H1 (cell line): ENCODE data around the gene MLPH. TPM values are rescaled to one million over a fixed set of nuclear protein-coding genes. Genes with fewer than 3 reads are reported as not detected.

Experiments
- CTCF ChIA-PET: fragments of 300-600 bp; sonication (Branson Sonifier 250); formaldehyde crosslinking; loops from one replicate; lab custom pipeline; 2021; ENCODE audit not compliant: partially characterized antibody; lab: Charles Lee
- POLR2A ChIA-PET: fragments of 300-600 bp; sonication (Branson Sonifier 250); formaldehyde crosslinking; loops from one replicate; lab custom pipeline; 2021; ENCODE audit warnings: inconsistent platforms; ENCODE audit not compliant: partially characterized antibody; lab: Charles Lee
- DNase-seq, 2 experiments: peaks; one replicate each; pipeline versions ENCODE4 v3.0.0 to v3.0.0-alpha.2; 2010 to 2022; ENCODE audit warnings: low spot score in 2 of 2, low read depth in 1 of 2, mixed read lengths in 1 of 2
- FAIRE-seq: peaks from 2 replicates; lab custom pipeline; 2011; peaks lifted over from hg19 to GRCh38; lab: Jason Lieb, UNC
- H2AFZ ChIP-seq: 2 replicates; pipeline ENCODE4 v1.8.1; 2012; ENCODE audit warnings: low read length, inconsistent platforms
- H2AK5ac ChIP-seq: 2 replicates; pipeline ENCODE4 v1.6.1; 2013; ENCODE audit warnings: low read depth, low read length
- H2BK120ac ChIP-seq: replicated peaks from 2 replicates; pipeline ENCODE3; 2013; ENCODE audit warnings: low read depth, low read length, inconsistent platforms
- H2BK12ac ChIP-seq: 2 replicates; pipeline ENCODE4 v1.6.1; 2013; ENCODE audit warnings: low read depth, low read length
- H2BK15ac ChIP-seq: 2 replicates; pipeline ENCODE4 v1.6.1; 2013; ENCODE audit warnings: low read length
- H2BK20ac ChIP-seq: 2 replicates; pipeline ENCODE4 v1.6.1; 2013; ENCODE audit warnings: low read length
- H2BK5ac ChIP-seq: 2 replicates; pipeline ENCODE4 v1.6.1; 2013; ENCODE audit warnings: low read depth, low read length
- H3K14ac ChIP-seq: 2 replicates; pipeline ENCODE4 v1.6.1; 2013; ENCODE audit warnings: inconsistent platforms; ENCODE audit not compliant: insufficient read length
- H3K18ac ChIP-seq: 2 replicates; pipeline ENCODE4 v1.6.1; 2013; ENCODE audit warnings: low read length; ENCODE audit errors: extremely low read depth
- H3K23ac ChIP-seq: 2 replicates; pipeline ENCODE4 v1.6.1; 2013; ENCODE audit warnings: inconsistent platforms; ENCODE audit not compliant: insufficient read length
- H3K23me2 ChIP-seq: 2 replicates; pipeline ENCODE4 v1.6.1; 2013; ENCODE audit warnings: low read depth, low read length
- H3K27ac ChIP-seq: 2 replicates; pipeline ENCODE4 v1.6.1; 2011; ENCODE audit warnings: low read depth, low read length, inconsistent platforms
- H3K27me3 ChIP-seq, 4 experiments: replicated peaks in 1 of 4; 1 replicate in 1 of 4; 2 replicates in 3 of 4; pipeline versions ENCODE4 v1.6.1 to v1.8.1; 2011 to 2013; ENCODE audit warnings: low read length in 3 of 4, mild to moderate bottlenecking in 3 of 4, inconsistent platforms in 2 of 4, mixed read lengths in 2 of 4, moderate library complexity in 1 of 4; ENCODE audit not compliant: control insufficient read depth in 3 of 4, insufficient read depth in 3 of 4; ENCODE audit errors: extremely low read depth in 1 of 4
- H3K36me3 ChIP-seq, 4 experiments: 2 replicates each; pipeline versions ENCODE4 v1.6.1 to v1.8.1; 2011 to 2013; ENCODE audit warnings: mild to moderate bottlenecking in 4 of 4, low read length in 3 of 4, moderate library complexity in 2 of 4, control low read depth in 1 of 4, inconsistent platforms in 1 of 4; ENCODE audit not compliant: insufficient read depth in 4 of 4, control insufficient read depth in 2 of 4
- H3K4ac ChIP-seq: replicated peaks from 2 replicates; pipeline ENCODE3; 2013; ENCODE audit warnings: low read length, low read depth, mixed read lengths, inconsistent platforms; ENCODE audit not compliant: insufficient read length
- H3K4me1 ChIP-seq, 4 experiments: replicated peaks in 1 of 4; 1 replicate in 1 of 4; 2 replicates in 3 of 4; pipeline versions ENCODE4 v1.6.1 to v1.8.1; 2011 to 2013; ENCODE audit warnings: low read length in 3 of 4, inconsistent platforms in 2 of 4, mixed read lengths in 1 of 4; ENCODE audit not compliant: insufficient read depth in 4 of 4, control insufficient read depth in 3 of 4
- H3K4me2 ChIP-seq, 2 experiments: 2 replicates each; pipeline versions ENCODE4 v1.6.1 to v1.8.1; 2011 to 2013; ENCODE audit warnings: low read depth in 2 of 2, low read length in 2 of 2, control low read depth in 1 of 2, inconsistent platforms in 1 of 2, mild to moderate bottlenecking in 1 of 2; ENCODE audit not compliant: insufficient read depth in 1 of 2
- H3K4me3 ChIP-seq, 4 experiments: fragments of 200-600, 300-600 bp in 1 of 4; sonication (generic), shearing (Covaris generic), sonication (Bioruptor Twin) in 1 of 4; 2 replicates each; pipeline versions ENCODE4 v1.5.1 to v1.8.1; 2011 to 2016; ENCODE audit warnings: low read length in 4 of 4, low read depth in 3 of 4, control low read depth in 2 of 4, inconsistent platforms in 2 of 4, mild to moderate bottlenecking in 2 of 4, mixed read lengths in 1 of 4, moderate library complexity in 1 of 4; ENCODE audit not compliant: insufficient read depth in 2 of 4; ENCODE audit errors: extremely low read depth in 1 of 4
- H3K56ac ChIP-seq: replicated peaks from 2 replicates; pipeline ENCODE3; 2013; ENCODE audit warnings: low read depth, mild to moderate bottlenecking, mixed read lengths, low read length, inconsistent platforms; ENCODE audit not compliant: insufficient read length
- H3K79me1 ChIP-seq: 2 replicates; pipeline ENCODE4 v1.6.1; 2013; ENCODE audit warnings: low read depth, low read length, control low read depth
- H3K79me2 ChIP-seq, 2 experiments: 2 replicates each; pipeline versions ENCODE4 v1.6.1 to v1.8.1; 2012 to 2013; ENCODE audit warnings: low read length in 2 of 2, mild to moderate bottlenecking in 2 of 2, inconsistent platforms in 1 of 2; ENCODE audit not compliant: insufficient read depth in 2 of 2, control insufficient read depth in 1 of 2
- H3K9ac ChIP-seq, 4 experiments: replicated peaks in 1 of 4; 1 replicate in 1 of 4; 2 replicates in 3 of 4; pipeline versions ENCODE4 v1.6.1 to v1.8.1; 2011 to 2013; ENCODE audit warnings: low read depth in 3 of 4, low read length in 3 of 4, control low read depth in 2 of 4, mild to moderate bottlenecking in 2 of 4, moderate library complexity in 2 of 4, inconsistent platforms in 1 of 4; ENCODE audit errors: extremely low read depth in 1 of 4
- H3K9me3 ChIP-seq, 2 experiments: 2 replicates each; pipeline versions ENCODE4 v1.6.1 to v1.8.1; 2012 to 2013; ENCODE audit warnings: mild to moderate bottlenecking in 2 of 2, moderate library complexity in 2 of 2, control low read depth in 1 of 2, inconsistent platforms in 1 of 2, low read depth in 1 of 2, low read length in 1 of 2, mixed read lengths in 1 of 2; ENCODE audit not compliant: insufficient read depth in 2 of 2
- H4K20me1 ChIP-seq, 2 experiments: replicated peaks in 1 of 2; 2 replicates each; pipeline versions ENCODE3 to v1.8.1; 2011 to 2013; ENCODE audit warnings: inconsistent platforms in 2 of 2, low read length in 2 of 2, mild to moderate bottlenecking in 1 of 2; ENCODE audit not compliant: insufficient read depth in 2 of 2, control insufficient read depth in 1 of 2
- H4K5ac ChIP-seq: 2 replicates; pipeline ENCODE4 v1.6.1; 2013; ENCODE audit warnings: low read length, low read depth, mixed read lengths, inconsistent platforms; ENCODE audit not compliant: insufficient read length
- H4K8ac ChIP-seq: 2 replicates; pipeline ENCODE4 v1.8.0; 2013; ENCODE audit warnings: mild to moderate bottlenecking, moderate library complexity, low read length, inconsistent platforms; ENCODE audit not compliant: insufficient read depth; ENCODE audit errors: extremely low read depth
- H4K91ac ChIP-seq: replicated peaks from 2 replicates; pipeline ENCODE3; 2013; ENCODE audit warnings: low read length, mixed read lengths, inconsistent platforms; ENCODE audit not compliant: insufficient read length
- CHD2 ChIP-seq: IDR thresholded peaks from 2 replicates; pipeline ENCODE4 v1.6.1; 2012; ENCODE audit warnings: low read length, improper control_type of control experiment
- CTCF ChIP-seq, 3 experiments: IDR thresholded peaks; 1 replicate in 2 of 3; 2 replicates in 1 of 3; pipeline versions ENCODE4 v1.5.1 to v1.6.1; 2011; ENCODE audit warnings: low read length in 3 of 3, mild to moderate bottlenecking in 3 of 3, inconsistent platforms in 2 of 3, low read depth in 1 of 3, moderate library complexity in 1 of 3; ENCODE audit not compliant: insufficient read depth in 1 of 3; ENCODE audit errors: control extremely low read depth in 1 of 3
- GABPA ChIP-seq: IDR thresholded peaks from 2 replicates; pipeline ENCODE4 v1.6.1; 2011; ENCODE audit warnings: mild to moderate bottlenecking, low read length, moderate library complexity, borderline replicate concordance; ENCODE audit not compliant: insufficient read depth
- GTF2F1 ChIP-seq: IDR thresholded peaks from 2 replicates; pipeline ENCODE4 v1.6.1; 2012; ENCODE audit warnings: low read depth, low read length, improper control_type of control experiment, borderline replicate concordance
- JUND ChIP-seq: IDR thresholded peaks from 2 replicates; pipeline ENCODE4 v1.6.1; 2011; ENCODE audit warnings: mild to moderate bottlenecking, improper control_type of control experiment, low read length
- KDM4A ChIP-seq: IDR thresholded peaks from one replicate; pipeline ENCODE4 v1.7.1; 2012; ENCODE audit warnings: low read depth, mild to moderate bottlenecking, moderate library complexity, low read length, inconsistent platforms; ENCODE audit not compliant: severe bottlenecking
- SIN3A ChIP-seq, 2 experiments: IDR thresholded peaks in 1 of 2; conservative IDR thresholded peaks in 1 of 2; 2 replicates each; pipeline ENCODE4 v1.6.1; 2011 to 2012; ENCODE audit warnings: low read length in 2 of 2, improper control_type of control experiment in 1 of 2, low read depth in 1 of 2, mild to moderate bottlenecking in 1 of 2
- TAF7 ChIP-seq: optimal IDR thresholded peaks from 2 replicates; pipeline ENCODE3; 2011; ENCODE audit warnings: low read depth, mild to moderate bottlenecking, inconsistent platforms, low read length, moderate library complexity, borderline replicate concordance
- ZNF274 ChIP-seq: IDR thresholded peaks from 2 replicates; pipeline ENCODE4 v1.7.0; 2012; ENCODE audit warnings: low read length, borderline replicate concordance; ENCODE audit errors: extremely low read depth
- WGBS, 2 experiments: shearing (Covaris generic) in 1 of 2; methylation state at CpG; one replicate each; pipeline versions ENCODE4 v1.1.6 to v1.1.7; 2013 to 2015; ENCODE audit warnings: low lambda C conversion rate in 2 of 2, mixed read lengths in 2 of 2, inconsistent platforms in 1 of 2, low coverage in 1 of 2, missing lambda C conversion rate in 1 of 2; ENCODE audit not compliant: insufficient replicate concordance in 2 of 2, insufficient coverage in 1 of 2, insufficient read length in 1 of 2; ENCODE audit errors: extremely low coverage in 1 of 2, missing lambda C conversion rate in 1 of 2; 5-methylcytosine and 5-hydroxymethylcytosine counted together
- polyA plus RNA-seq, 7 experiments: library from polyadenylated mRNA; depleted of rRNA in 3 of 7; stranded (reverse) in 5 of 7; unstranded in 2 of 7; fragments of >200 nt in 5 of 7; fragments of 200-250 nt in 2 of 7; gene quantifications; 1 replicate in 5 of 7; 2 replicates in 1 of 7; 4 replicates in 1 of 7; pipeline versions ENCODE4 v1.2.1 to v1.2.3, GENCODE V29; 2011 to 2013; ENCODE audit warnings: missing spikeins in 2 of 7, mixed read lengths in 2 of 7
- total RNA-seq: library from RNA; stranded (reverse); fragmentation: NEBNext Ultra II Directional; extraction: Animal tissue kit (Norgen Biotek cat#: 25700); gene quantifications from 2 replicates; pipeline ENCODE4 v1.2.1, GENCODE V29; 2021

Gene MLPH
- total and polyA plus RNA-seq, 2 of the 8 experiments (the other 6 are each of a cell fraction or from before 2014, with no cell fraction given): 12.7 to 17.0 TPM

DNA sequence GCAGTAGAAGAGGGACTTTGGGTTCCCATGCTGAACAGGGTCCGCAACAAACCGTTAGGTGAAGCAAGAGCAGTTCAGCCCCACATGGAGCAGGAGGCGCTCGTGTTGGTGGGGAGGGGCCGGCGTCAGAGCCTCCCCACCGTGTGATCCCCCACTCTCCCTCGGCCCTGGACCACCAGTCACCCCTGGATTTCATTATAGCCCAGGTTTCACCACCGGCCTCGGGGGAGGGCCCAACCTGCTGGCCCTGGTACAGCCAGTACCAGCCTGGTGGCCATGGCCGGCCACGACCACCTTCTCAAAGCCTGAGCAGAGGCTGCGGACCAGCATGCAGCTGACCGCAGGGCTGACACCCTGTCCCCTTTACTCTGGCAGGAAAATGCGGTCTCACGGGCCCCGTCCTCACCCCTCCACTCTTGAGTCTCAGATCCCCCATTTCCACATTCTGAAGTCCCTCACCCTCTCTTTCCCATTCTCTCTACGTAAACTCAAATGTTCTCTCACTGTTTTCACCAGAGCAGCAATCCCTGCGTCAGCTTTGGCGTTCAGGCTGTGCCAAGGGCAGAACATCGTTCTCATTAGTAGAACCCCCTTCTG, 8.6 kb downstream of the MLPH start:
- Histone ChIP-seq H3K9ac (no peak overlapping the region), H2BK20ac (no peak overlapping the region), H3K9me3 (peaks cover 9 to 13% of the 10 kb centered on the region in 2 experiments), H3K4me2 (no peak overlapping the region), H4K8ac (no peak overlapping the region), H3K14ac (no peak overlapping the region), H2AK5ac (no peak overlapping the region), H2BK12ac (0 out of 2 replicates have a peak overlapping the region, but pooled peaks have one; percentile 9), H3K4me3 (no peak overlapping the region), H2BK120ac (no peak overlapping the region)
- TF ChIP-seq GABPA: no peak
- no peak for TF ChIP-seq JUND
- no peak for TF ChIP-seq GTF2F1
- no peak for TF ChIP-seq ZNF274
- no peak for TF ChIP-seq CHD2
- no peak for TF ChIP-seq TAF7
- TF ChIP-seq KDM4A: no peak
- no peak for TF ChIP-seq CTCF (IDR thresholded peaks at IDR 0.05; ENCODE audit: control extremely low read depth in 1 of 3, insufficient read depth in 1 of 3, low read depth in 1 of 3, low read length in 3 of 3)
- no peak for TF ChIP-seq SIN3A (conservative IDR thresholded peaks at IDR 0.05 in 1 of 2, IDR thresholded peaks at IDR 0.05 in 1 of 2; ENCODE audit: low read depth in 1 of 2, low read length in 2 of 2)
- TF ChIP-seq, all 59 proteins: peak for 0
- no peak for FAIRE-seq
- ChIA-PET POLR2A (no interaction called here), CTCF (interaction anchor here (0.7 to 1.9 kb wide), 3 partner anchors 17 to 583 kb away, joined by 3 to 12 read pairs (median 3); no protein-coding TSS in a partner anchor)
- no peak overlapping the region for H4K91ac ChIP-seq
- H3K23ac ChIP-seq: no peak overlapping the region
- no peaks in the 10 kb centered on the region; the same call in 1 of the 2 replicates for H3K79me1 ChIP-seq
- no peaks in the 10 kb centered on the region for H3K27me3 ChIP-seq
- peaks cover 0 to 7% (median 0%) of the 10 kb centered on the region in 4 experiments; a peak in 5 of 7 replicates for H3K4me1 ChIP-seq
- no peak overlapping the region for H3K4ac ChIP-seq
- H2AFZ ChIP-seq: no peak overlapping the region
- no peak overlapping the region for H2BK15ac ChIP-seq
- no peak overlapping the region for H3K27ac ChIP-seq
- H3K79me2 ChIP-seq: peaks cover 0 to 2% of the 10 kb centered on the region in 2 experiments; a peak in 1 of 4 replicates
- no peak overlapping the region for H3K56ac ChIP-seq
- peaks cover 0 to 20% (median 9%) of the 10 kb centered on the region in 4 experiments; a peak in 6 of 8 replicates for H3K36me3 ChIP-seq
- no peak for DNase-seq
- no peaks in the 10 kb centered on the region for H3K23me2 ChIP-seq
- no peak overlapping the region for H4K5ac ChIP-seq
- no peak overlapping the region for H3K18ac ChIP-seq
- WGBS, 2 experiments: 94% methylated on average over 21 of the region's 21 CpGs; no CpG with 5 or more reads in 1 of the 2 experiments
- no peak overlapping the region for H2BK5ac ChIP-seq
- H4K20me1 ChIP-seq: no peaks in the 10 kb centered on the region
